DND-41 (cell line): Measurements from ENCODE around the gene PROM2.

Source experiments
- ATAC-seq: fragments of 200-7000 bp; cut with Tn5 transposase; 3 replicates; pipeline ENCODE4 v1.9.1; 2021; ENCODE audit warnings: low read depth; ENCODE audit not compliant: insufficient read depth
- DNase-seq: peaks from one replicate; pipeline ENCODE4 v3.0.0-alpha.2; 2020
- H2AFZ ChIP-seq: 2 replicates; pipeline ENCODE4 v1.6.0; 2012; ENCODE audit warnings: low read depth, low read length
- H3K27ac ChIP-seq: 2 replicates; pipeline ENCODE4 v1.5.1; 2012; ENCODE audit warnings: low read length, inconsistent platforms
- H3K27me3 ChIP-seq: fragments of 200-600 bp; sonication (generic); 2 replicates; pipeline ENCODE4 v1.6.0; 2012; ENCODE audit warnings: low read length, mild to moderate bottlenecking, inconsistent platforms; ENCODE audit not compliant: insufficient read depth, poor library complexity
- H3K36me3 ChIP-seq: 2 replicates; pipeline ENCODE4 v1.5.1; 2012; ENCODE audit warnings: low read length, inconsistent platforms; ENCODE audit not compliant: insufficient read depth
- H3K4me1 ChIP-seq: 2 replicates; pipeline ENCODE4 v1.5.1; 2012; ENCODE audit warnings: mild to moderate bottlenecking, low read length; ENCODE audit not compliant: insufficient read depth
- H3K4me2 ChIP-seq: 2 replicates; pipeline ENCODE4 v1.6.0; 2012; ENCODE audit warnings: mild to moderate bottlenecking, moderate library complexity, low read length, inconsistent platforms; ENCODE audit not compliant: insufficient read depth
- H3K4me3 ChIP-seq, 2 experiments: fragments of 200-600 bp in 1 of 2; shearing (Covaris generic) in 1 of 2; 2 replicates each; pipeline ENCODE4 v1.5.1; 2012 to 2016; ENCODE audit warnings: inconsistent platforms in 2 of 2, low read length in 2 of 2, mild to moderate bottlenecking in 2 of 2, low read depth in 1 of 2, moderate library complexity in 1 of 2
- H3K79me2 ChIP-seq: 2 replicates; pipeline ENCODE4 v1.6.0; 2012; ENCODE audit warnings: low read length, inconsistent platforms; ENCODE audit not compliant: insufficient read depth
- H3K9ac ChIP-seq: 2 replicates; pipeline ENCODE4 v1.6.0; 2012; ENCODE audit warnings: low read depth, mild to moderate bottlenecking, inconsistent platforms, low read length, moderate library complexity
- H3K9me3 ChIP-seq: 2 replicates; pipeline ENCODE4 v1.5.1; 2012; ENCODE audit warnings: low read length, moderate library complexity, mild to moderate bottlenecking, inconsistent platforms; ENCODE audit not compliant: insufficient read depth, severe bottlenecking
- H4K20me1 ChIP-seq: 2 replicates; pipeline ENCODE4 v1.6.0; 2012; ENCODE audit warnings: low read length; ENCODE audit not compliant: insufficient read depth
- EZH2 ChIP-seq: IDR thresholded peaks from 3 replicates; pipeline ENCODE4 v1.6.1; 2012; ENCODE audit warnings: borderline replicate concordance, low read depth, mild to moderate bottlenecking, moderate library complexity, low read length, inconsistent platforms; ENCODE audit not compliant: severe bottlenecking
- TF ChIP-seq, protein P1 (sequence below): IDR thresholded peaks from 2 replicates; pipeline ENCODE4 v1.5.1; 2012; ENCODE audit warnings: borderline replicate concordance, low read length, moderate library complexity, mild to moderate bottlenecking; ENCODE audit not compliant: poor library complexity, severe bottlenecking; ENCODE audit errors: extremely low read depth

PROM2 gene

DNA sequence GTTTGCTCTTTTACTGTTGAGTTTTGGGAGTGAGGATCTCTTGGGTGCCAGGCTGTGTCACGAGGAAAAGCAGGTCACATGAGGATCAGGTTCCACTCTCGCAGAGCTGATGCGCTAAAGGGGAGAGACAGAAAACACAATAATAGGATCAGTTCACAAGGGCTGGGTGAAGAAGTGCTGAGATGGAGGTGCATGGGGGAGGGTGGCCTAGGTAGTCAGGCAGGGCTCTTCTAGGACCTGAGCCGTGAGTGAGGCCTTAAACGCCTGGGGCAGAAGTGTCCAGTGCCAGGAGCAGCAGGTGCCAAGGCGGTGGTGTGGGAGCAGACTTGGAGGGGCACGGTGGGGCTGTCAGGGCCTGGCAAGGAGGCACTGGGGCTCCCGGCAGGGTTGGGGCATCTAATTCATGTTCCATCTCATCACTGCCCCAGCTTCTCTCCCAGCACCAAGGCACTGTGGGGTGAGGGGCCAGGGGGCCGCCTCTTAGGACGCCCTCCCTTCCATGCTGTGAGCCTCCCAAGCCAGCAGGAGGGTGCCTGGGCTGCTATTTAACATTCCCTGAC, 32.2 kb downstream of the PROM2 start:
- H2AFZ ChIP-seq: no peak overlapping the region

DNA sequence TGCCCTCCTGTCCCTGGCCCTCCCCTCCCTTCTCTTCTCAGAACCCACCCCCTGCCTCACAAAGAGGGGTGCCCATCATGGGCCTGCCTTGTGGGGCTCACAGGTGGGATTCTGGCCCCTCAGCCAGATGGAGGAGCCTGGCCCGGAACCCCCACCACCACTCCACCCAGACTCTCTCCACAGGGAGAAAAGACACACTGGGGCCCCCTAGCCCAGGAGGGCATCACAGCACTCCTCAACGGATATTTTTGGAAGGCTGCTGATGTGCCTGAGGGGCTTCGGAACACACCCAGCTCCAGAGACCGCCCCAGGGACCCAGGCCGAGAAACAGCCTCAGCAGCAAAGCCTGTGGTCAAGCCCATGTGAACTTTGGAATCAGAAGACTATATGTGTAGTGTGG, 32.8 kb downstream of the PROM2 start:
- ATAC-seq: no peak
- H3K27ac ChIP-seq: no peak overlapping the region

More for the DNA sequence above, 32.2 kb downstream of the PROM2 start:
- DNase-seq: no peak
- no peak overlapping the region for H3K27ac ChIP-seq
- peaks cover 3% of the 10 kb centered on the region; the same call in 1 of the 2 replicates for H4K20me1 ChIP-seq
- no peak for ATAC-seq
- H3K36me3 ChIP-seq: no peaks in the 10 kb centered on the region
- H3K27me3 ChIP-seq: no peaks in the 10 kb centered on the region
- H3K9ac ChIP-seq: no peak overlapping the region
- no peaks in the 10 kb centered on the region for H3K4me1 ChIP-seq
- no peaks in the 10 kb centered on the region for H3K9me3 ChIP-seq
- no peaks in the 10 kb centered on the region; the same call in 1 of the 2 replicates for H3K79me2 ChIP-seq
- H3K4me3 ChIP-seq: no peak overlapping the region
- no peak for TF ChIP-seq EZH2
- TF ChIP-seq, protein P1, sequence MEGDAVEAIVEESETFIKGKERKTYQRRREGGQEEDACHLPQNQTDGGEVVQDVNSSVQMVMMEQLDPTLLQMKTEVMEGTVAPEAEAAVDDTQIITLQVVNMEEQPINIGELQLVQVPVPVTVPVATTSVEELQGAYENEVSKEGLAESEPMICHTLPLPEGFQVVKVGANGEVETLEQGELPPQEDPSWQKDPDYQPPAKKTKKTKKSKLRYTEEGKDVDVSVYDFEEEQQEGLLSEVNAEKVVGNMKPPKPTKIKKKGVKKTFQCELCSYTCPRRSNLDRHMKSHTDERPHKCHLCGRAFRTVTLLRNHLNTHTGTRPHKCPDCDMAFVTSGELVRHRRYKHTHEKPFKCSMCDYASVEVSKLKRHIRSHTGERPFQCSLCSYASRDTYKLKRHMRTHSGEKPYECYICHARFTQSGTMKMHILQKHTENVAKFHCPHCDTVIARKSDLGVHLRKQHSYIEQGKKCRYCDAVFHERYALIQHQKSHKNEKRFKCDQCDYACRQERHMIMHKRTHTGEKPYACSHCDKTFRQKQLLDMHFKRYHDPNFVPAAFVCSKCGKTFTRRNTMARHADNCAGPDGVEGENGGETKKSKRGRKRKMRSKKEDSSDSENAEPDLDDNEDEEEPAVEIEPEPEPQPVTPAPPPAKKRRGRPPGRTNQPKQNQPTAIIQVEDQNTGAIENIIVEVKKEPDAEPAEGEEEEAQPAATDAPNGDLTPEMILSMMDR: no peak
- no peak overlapping the region for H3K4me2 ChIP-seq

DNA sequence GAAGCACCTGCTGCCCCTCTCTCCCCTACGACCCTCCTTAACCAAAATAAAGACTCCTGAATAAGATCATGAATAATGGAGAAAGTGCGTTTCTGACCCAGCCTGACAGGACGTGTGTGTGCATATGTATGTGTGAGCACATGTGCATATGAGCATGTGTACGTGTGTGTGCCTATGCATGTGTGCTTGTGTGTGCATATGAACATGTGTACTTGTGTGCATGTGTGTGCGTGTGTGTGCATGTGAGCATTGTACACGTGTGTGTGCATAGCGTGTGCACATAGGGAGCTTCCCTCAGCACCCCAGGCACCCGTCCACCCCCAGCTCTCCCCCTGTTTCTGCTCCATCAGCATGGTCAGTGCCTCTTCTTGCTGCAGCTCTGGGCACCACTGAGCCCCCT, 33.6 kb downstream of the PROM2 start:
- DNase-seq (no peak), ATAC-seq (no peak)
- Histone ChIP-seq H3K27ac (no peak overlapping the region), H3K4me1 (no peaks in the 10 kb centered on the region), H3K36me3 (no peaks in the 10 kb centered on the region), H3K9me3 (no peaks in the 10 kb centered on the region), H3K27me3 (no peaks in the 10 kb centered on the region), H3K79me2 (no peaks in the 10 kb centered on the region; the same call in 1 of the 2 replicates), H4K20me1 (peaks cover 3% of the 10 kb centered on the region; the same call in 1 of the 2 replicates), H2AFZ (no peak overlapping the region), H3K4me3 (no peak overlapping the region), H3K4me2 (no peak overlapping the region), H3K9ac (no peak overlapping the region)
- TF ChIP-seq EZH2: no peak
- TF ChIP-seq, protein P1: no peak

More for the DNA sequence above, 32.8 kb downstream of the PROM2 start:
- H3K9me3 ChIP-seq: no peaks in the 10 kb centered on the region
- H3K4me1 ChIP-seq: no peaks in the 10 kb centered on the region
- no peak for TF ChIP-seq EZH2
- TF ChIP-seq, protein P1: no peak
- peaks cover 3% of the 10 kb centered on the region; the same call in 1 of the 2 replicates for H4K20me1 ChIP-seq
- no peak overlapping the region for H2AFZ ChIP-seq
- H3K36me3 ChIP-seq: no peaks in the 10 kb centered on the region
- no peaks in the 10 kb centered on the region for H3K27me3 ChIP-seq
- H3K9ac ChIP-seq: no peak overlapping the region
- H3K4me2 ChIP-seq: no peak overlapping the region
- no peaks in the 10 kb centered on the region; the same call in 1 of the 2 replicates for H3K79me2 ChIP-seq
- no peak overlapping the region for H3K4me3 ChIP-seq
- no peak for DNase-seq
